Glutamatergic neuron (in vitro differentiated cells): ENCODE results near the gene VARS1. TPM values are rescaled to one million over a fixed set of nuclear protein-coding genes. Genes with fewer than 3 reads are reported as not detected.
A peak's percentile ranks its signal among the peaks of the same experiment; 100 is the strongest.
"Not testable (repeated sequence)": the region's sequence is repeated elsewhere in the genome, so short reads cannot be mapped to it uniquely, and the experiment has no call there.

Experiments
- DNase-seq: peaks from one replicate; pipeline ENCODE4 v3.0.0; 2022
- H3K27ac Mint-ChIP-seq: one replicate; pipeline ENCODE4 v1.8.0; 2020; ENCODE audit warnings: mild to moderate bottlenecking, mixed read lengths, inconsistent platforms; ENCODE audit not compliant: unreplicated experiment
- H3K27me3 Mint-ChIP-seq: one replicate; pipeline ENCODE4 v1.8.0; 2020; ENCODE audit warnings: mild to moderate bottlenecking, moderate library complexity, mixed read lengths, inconsistent platforms; ENCODE audit not compliant: unreplicated experiment
- H3K36me3 Mint-ChIP-seq: one replicate; pipeline ENCODE4 v1.8.0; 2020; ENCODE audit warnings: mild to moderate bottlenecking, mixed read lengths, inconsistent platforms; ENCODE audit not compliant: unreplicated experiment
- H3K4me1 Mint-ChIP-seq: one replicate; pipeline ENCODE4 v1.8.0; 2020; ENCODE audit warnings: mild to moderate bottlenecking, low read depth, mixed read lengths, inconsistent platforms; ENCODE audit not compliant: unreplicated experiment
- H3K4me3 Mint-ChIP-seq: one replicate; pipeline ENCODE4 v1.8.0; 2020; ENCODE audit warnings: mild to moderate bottlenecking, mixed read lengths, inconsistent platforms; ENCODE audit not compliant: unreplicated experiment
- H3K9me3 Mint-ChIP-seq: one replicate; pipeline ENCODE4 v1.8.0; 2020; ENCODE audit warnings: mild to moderate bottlenecking, moderate library complexity, mixed read lengths, inconsistent platforms; ENCODE audit not compliant: unreplicated experiment
- CTCF ChIP-seq: fragments of 200-600 bp; sonication (generic); IDR thresholded peaks from one replicate; pipeline ENCODE4 v1.5.0; 2021; ENCODE audit not compliant: partially characterized antibody, unreplicated experiment
- total RNA-seq: library from RNA; stranded (reverse); fragmentation: NEBNext Ultra II Directional; extraction: Animal tissue kit (Norgen Biotek cat#: 25700); gene quantifications from one replicate; pipeline ENCODE4 v1.2.1, GENCODE V29; 2021; ENCODE audit not compliant: unreplicated experiment

VARS1 gene
- total RNA-seq, 1 donor from 2014 or later, result 204 TPM

- Mint-ChIP-seq H3K36me3 (peaks cover 4% of the 10 kb centered on the region), H3K27me3 (peaks cover 4% of the 10 kb centered on the region), H3K27ac (peak overlapping the region; percentile 91), H3K4me1 (peaks cover 8% of the 10 kb centered on the region), H3K9me3 (peaks cover 10% of the 10 kb centered on the region), H3K4me3 (peak overlapping the region; percentile 82)
- no peak for DNase-seq
- no peak for TF ChIP-seq CTCF
Observed at GRCh38 chr6:31813465-31813849, 17.9 kb upstream of the VARS1 start.

DNA sequence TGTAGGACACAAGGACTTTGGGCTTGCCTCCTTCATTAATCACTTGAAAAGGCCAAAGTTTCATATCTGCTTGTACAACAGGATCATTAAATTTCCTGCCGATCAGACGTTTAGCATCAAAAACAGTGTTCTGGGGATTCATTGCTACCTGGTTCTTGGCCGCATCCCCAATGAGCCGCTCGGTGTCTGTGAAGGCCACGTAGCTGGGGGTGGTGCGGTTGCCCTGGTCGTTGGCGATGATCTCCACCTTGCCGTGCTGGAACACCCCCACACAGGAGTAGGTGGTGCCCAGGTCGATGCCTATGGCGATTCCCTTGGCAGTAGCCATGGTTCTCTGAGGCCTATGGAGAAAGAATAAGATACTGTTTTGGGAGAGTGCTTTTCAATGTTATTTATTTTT, 16.1 kb upstream of the VARS1 start:
- DNase-seq, result no peak
- Mint-ChIP-seq H3K4me3 (no peak overlapping the region), H3K4me1 (peaks cover 6% of the 10 kb centered on the region), H3K9me3 (peaks cover 3% of the 10 kb centered on the region), H3K27ac (no peak overlapping the region), H3K36me3 (no peaks in the 10 kb centered on the region), H3K27me3 (peaks cover 4% of the 10 kb centered on the region)
- TF ChIP-seq CTCF, result no peak

DNA sequence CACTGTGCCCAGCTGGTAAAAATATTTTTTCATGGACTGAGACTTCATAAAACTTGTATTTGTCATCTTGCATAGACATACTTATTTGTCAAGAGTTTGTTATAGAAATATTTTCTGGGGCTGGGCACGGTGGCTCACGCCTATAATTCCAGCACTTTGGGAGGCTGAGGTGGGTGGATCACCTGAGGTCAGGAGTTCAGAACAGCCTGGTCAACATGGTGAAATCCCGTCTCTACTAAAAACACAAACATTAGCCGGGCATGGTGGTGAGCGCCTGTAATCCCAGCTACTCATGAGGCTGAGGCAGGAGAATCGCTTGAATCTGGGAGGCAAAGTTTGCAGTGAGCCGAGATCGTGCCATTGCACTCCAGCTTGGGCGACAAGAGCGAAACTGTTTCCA, 13.0 kb upstream of the VARS1 start:
- H3K9me3 Mint-ChIP-seq, H3K36me3 Mint-ChIP-seq, DNase-seq, H3K4me1 Mint-ChIP-seq, H3K27me3 Mint-ChIP-seq, H3K4me3 Mint-ChIP-seq, H3K27ac Mint-ChIP-seq: not testable (repeated sequence)

- Mint-ChIP-seq H3K36me3 (no peaks in the 10 kb centered on the region), H3K27ac (peak within 1 kb of the TSS; percentile 90), H3K4me1 (peaks cover 4% of the 10 kb centered on the region), H3K27me3 (no peaks in the 10 kb centered on the region), H3K4me3 (peak within 1 kb of the TSS; percentile 97), H3K9me3 (peaks cover 6% of the 10 kb centered on the region)
- peak; percentile 99 for DNase-seq
- TF ChIP-seq CTCF, result peak; percentile 40
Observed at GRCh38 chr6:31806470-31807272, 11.1 kb upstream of the VARS1 start, which contains the start of gene LSM2. Gene LSM2 (minus strand): TSS chr6:31806966. CDS start chr6:31806757, 209 bp downstream.

GRCh38 chr6:31805939-31806469, 10.5 kb upstream of the VARS1 start:
- H3K9me3 Mint-ChIP-seq, result peaks cover 6% of the 10 kb centered on the region
- peaks cover 4% of the 10 kb centered on the region for H3K4me1 Mint-ChIP-seq
- H3K4me3 Mint-ChIP-seq, result peak overlapping the region; percentile 97
- H3K36me3 Mint-ChIP-seq, result no peaks in the 10 kb centered on the region
- H3K27me3 Mint-ChIP-seq, result no peaks in the 10 kb centered on the region
- no peak for TF ChIP-seq CTCF
- no peak for DNase-seq
- H3K27ac Mint-ChIP-seq, result peak overlapping the region; percentile 78

DNA sequence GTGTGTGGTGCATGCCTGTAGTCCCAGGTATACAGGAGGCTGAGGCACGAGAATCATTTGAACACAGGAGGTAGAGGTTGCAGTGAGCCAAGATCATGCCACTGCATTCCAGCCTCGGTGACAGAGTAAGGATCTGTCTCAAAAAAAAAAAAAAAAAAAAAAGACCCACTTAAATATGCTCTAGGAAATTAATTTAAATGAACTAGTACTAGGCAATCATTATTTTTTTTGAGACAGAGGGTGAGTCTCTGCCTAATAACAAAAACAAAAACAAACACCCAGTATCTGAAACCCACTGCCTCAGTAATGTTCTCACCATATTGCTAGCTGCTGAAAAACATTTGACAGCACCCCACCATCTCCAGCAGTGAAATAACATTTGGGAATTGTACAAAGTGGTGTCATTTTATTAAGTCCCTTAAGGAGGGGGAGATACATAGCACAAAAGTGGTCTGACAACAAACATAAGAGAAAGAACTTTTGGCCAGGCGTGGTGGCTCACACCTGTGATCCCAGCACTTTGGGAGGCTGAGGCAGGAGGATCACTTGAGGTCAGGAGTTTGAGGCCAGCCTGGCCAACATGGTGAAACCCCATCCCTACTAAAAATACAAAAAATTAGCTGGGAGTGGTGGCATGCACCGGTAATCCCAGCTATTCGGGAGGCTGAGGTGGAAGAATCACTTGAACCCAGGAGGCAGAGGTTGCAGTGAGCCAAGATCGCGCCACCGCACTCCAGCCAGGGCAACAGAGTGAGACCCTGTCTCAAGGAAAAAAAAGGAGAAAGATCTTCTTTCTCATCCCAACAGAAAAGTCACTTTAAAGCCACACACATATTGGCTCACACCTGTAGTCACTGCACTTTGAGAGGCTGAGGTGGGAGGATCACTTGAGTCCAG, 5.7 kb upstream of the VARS1 start:
- not testable (repeated sequence) for H3K27ac Mint-ChIP-seq, H3K9me3 Mint-ChIP-seq, H3K27me3 Mint-ChIP-seq, H3K4me3 Mint-ChIP-seq, H3K4me1 Mint-ChIP-seq, DNase-seq, H3K36me3 Mint-ChIP-seq
